A673 (cell line): ENCODE results near the gene OR2H1. TPM values are rescaled to one million over a fixed set of nuclear protein-coding genes. Genes with fewer than 3 reads are reported as not detected.

Experiments
- BruUV-seq: library from RNA; stranded (reverse); fragments of 400-500 nt; replicated peaks from 2 replicates; lab custom pipeline; 2021; lab: Mats Ljungman, UMichigan
- CTCF ChIA-PET: fragments of 300-600 bp; sonication (Branson Sonifier 250); formaldehyde crosslinking; loops from one replicate; lab custom pipeline; 2022; ENCODE audit warnings: antibody characterized with exemption; lab: Charles Lee
- POLR2A ChIA-PET: fragments of 300-600 bp; sonication (Branson Sonifier 250); formaldehyde crosslinking; loops from one replicate; lab custom pipeline; 2022; ENCODE audit warnings: antibody characterized with exemption; ENCODE audit not compliant: low non-redundant PET; lab: Charles Lee
- DNase-seq: peaks from one replicate; pipeline ENCODE4 v3.0.0-alpha.2; 2015; ENCODE audit warnings: low spot score
- H3K27ac ChIP-seq: fragments of 200-600 bp; sonication (generic); 2 replicates; pipeline ENCODE4 v1.5.1; 2016; ENCODE audit warnings: mixed run types, low read depth, mild to moderate bottlenecking, mixed read lengths, antibody characterized with exemption, low read length; ENCODE audit not compliant: poor library complexity, severe bottlenecking
- H3K27me3 ChIP-seq: fragments of 200-600 bp; sonication (generic); replicated peaks from 2 replicates; pipeline ENCODE4 v1.6.1; 2017; ENCODE audit warnings: mixed run types, low read depth, mild to moderate bottlenecking, mixed read lengths, antibody characterized with exemption, low read length; ENCODE audit not compliant: insufficient read depth, poor library complexity
- H3K36me3 ChIP-seq: fragments of 200-600 bp; sonication (generic); 2 replicates; pipeline ENCODE4 v1.6.1; 2016; ENCODE audit warnings: mixed run types, mild to moderate bottlenecking, mixed read lengths, antibody characterized with exemption, low read length; ENCODE audit not compliant: insufficient read depth, poor library complexity, severe bottlenecking
- H3K4me1 ChIP-seq: fragments of 200-600 bp; sonication (generic); 2 replicates; pipeline ENCODE4 v1.6.1; 2017; ENCODE audit warnings: mixed run types, mild to moderate bottlenecking, mixed read lengths, antibody characterized with exemption, low read length; ENCODE audit not compliant: insufficient read depth, poor library complexity, severe bottlenecking
- H3K4me3 ChIP-seq: fragments of 200-600 bp; sonication (generic); 2 replicates; pipeline ENCODE4 v1.5.1; 2016; ENCODE audit warnings: low read depth, mixed run types, mild to moderate bottlenecking, mixed read lengths, low read length; ENCODE audit not compliant: poor library complexity, severe bottlenecking
- H3K9me3 ChIP-seq: fragments of 200-600 bp; sonication (generic); 2 replicates; pipeline ENCODE4 v1.6.1; 2016; ENCODE audit warnings: mixed run types, low read depth, mild to moderate bottlenecking, mixed read lengths, antibody characterized with exemption, low read length; ENCODE audit not compliant: poor library complexity, severe bottlenecking
- CTCF ChIP-seq: fragments of 300-800, 200-600 bp; sonication (generic); conservative IDR thresholded peaks from 2 replicates; pipeline ENCODE4 v1.5.1; 2017; ENCODE audit warnings: low read depth, mild to moderate bottlenecking, antibody characterized with exemption, low read length, moderate library complexity, mixed read lengths
- EZH2 ChIP-seq: fragments of 200-600 bp; sonication (generic); IDR thresholded peaks from 2 replicates; pipeline ENCODE4 v1.6.1; 2017; ENCODE audit warnings: borderline replicate concordance, low read depth, mild to moderate bottlenecking, mixed read lengths, antibody characterized with exemption, low read length; ENCODE audit not compliant: poor library complexity, severe bottlenecking
- intact Hi-C: fragments of 100-400 bp; cut with micrococcal nuclease; formaldehyde crosslinking; loops from one replicate; pipeline ENCODE4 v1.10.0; 2022; ENCODE audit not compliant: unreplicated experiment
- total RNA-seq: library from RNA; stranded (reverse); gene quantifications from 2 replicates; pipeline ENCODE4 v1.2.3, GENCODE V29; 2021

The OR2H1 gene
- total RNA-seq, 1 experiment from 2014 or later: not detected

DNA sequence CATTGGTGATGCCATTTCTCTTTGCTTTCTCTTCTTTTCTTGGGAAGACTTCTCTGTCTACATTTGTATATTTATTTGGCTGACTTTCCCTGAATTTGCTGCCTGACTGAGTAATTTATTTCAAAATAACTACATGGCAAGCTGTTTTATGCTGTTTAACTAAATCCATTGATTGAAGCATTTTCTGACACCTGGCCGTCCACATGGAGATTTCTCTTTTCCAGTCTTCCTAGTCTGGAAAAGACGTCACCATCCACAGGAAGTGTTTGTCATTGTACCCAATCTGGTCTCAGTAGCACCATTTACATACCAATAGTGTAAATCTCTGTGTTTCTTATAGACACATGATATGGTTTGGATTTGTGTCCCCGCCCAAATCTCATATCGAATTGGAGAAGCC, 40.0 kb downstream of the OR2H1 start:
- BruUV-seq: no TSS peak
- CTCF ChIA-PET: no interaction called here
- H3K27ac ChIP-seq: no peak overlapping the region
- intact Hi-C loops: no loop called here
- POLR2A ChIA-PET: interaction anchor here (0.6 kb wide), 1 partner anchor 873 kb away, joined by 3 read pairs; no protein-coding TSS in a partner anchor
- peaks cover 69% of the 10 kb centered on the region for H3K27me3 ChIP-seq
- TF ChIP-seq CTCF: no peak
- no peak for TF ChIP-seq EZH2
- H3K9me3 ChIP-seq: no peaks in the 10 kb centered on the region
- H3K36me3 ChIP-seq: no peaks in the 10 kb centered on the region
- DNase-seq: no peak
- H3K4me1 ChIP-seq: no peaks in the 10 kb centered on the region
- no peak overlapping the region for H3K4me3 ChIP-seq

DNA sequence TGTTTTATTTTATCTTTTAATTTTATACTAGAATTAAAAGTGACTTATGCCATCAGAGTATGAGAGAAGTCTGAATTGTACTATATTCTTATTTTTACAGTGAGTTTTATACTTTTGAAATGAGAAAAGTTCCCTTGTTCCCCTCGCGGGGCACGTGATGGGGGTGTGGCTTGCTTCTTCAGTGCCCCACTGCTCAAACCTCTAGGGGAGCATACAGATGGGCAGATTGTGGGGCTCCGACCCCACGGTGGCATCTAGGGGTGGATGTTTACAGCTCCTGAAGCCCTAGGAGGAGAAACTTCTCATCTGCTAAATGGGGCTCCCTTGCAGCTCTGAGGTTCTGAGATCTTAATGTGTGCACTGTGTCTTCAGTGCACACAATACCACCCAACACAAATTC, 42.7 kb downstream of the OR2H1 start:
- peaks cover 54% of the 10 kb centered on the region for H3K27me3 ChIP-seq
- POLR2A ChIA-PET: no interaction called here
- DNase-seq: no peak
- H3K9me3 ChIP-seq: no peaks in the 10 kb centered on the region
- H3K4me1 ChIP-seq: no peaks in the 10 kb centered on the region
- BruUV-seq: no TSS peak
- no peak overlapping the region for H3K27ac ChIP-seq
- TF ChIP-seq CTCF: no peak
- no peak for TF ChIP-seq EZH2
- H3K36me3 ChIP-seq: no peaks in the 10 kb centered on the region
- intact Hi-C loops: no loop called here
- CTCF ChIA-PET: no interaction called here
- no peak overlapping the region for H3K4me3 ChIP-seq

DNA sequence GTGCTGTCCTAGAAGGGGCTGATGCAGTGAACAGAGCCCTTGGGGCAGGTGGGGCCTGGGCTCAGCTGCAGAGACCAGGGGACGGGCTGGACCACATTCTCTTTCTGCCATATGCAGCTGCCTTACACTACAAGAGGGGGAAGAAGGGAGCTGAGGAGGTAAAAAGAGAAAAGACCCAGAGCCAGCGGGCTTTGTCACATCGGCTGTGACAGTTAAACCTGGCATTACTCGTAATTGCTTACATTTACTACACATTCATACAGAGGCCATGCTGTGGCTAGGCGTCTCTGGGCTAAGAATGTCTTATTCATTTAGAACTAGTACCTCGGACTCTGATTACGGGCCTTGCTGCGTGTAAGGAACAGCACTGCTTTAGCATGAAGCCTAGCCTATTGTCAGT, 43.6 kb downstream of the OR2H1 start:
- TF ChIP-seq EZH2 (no peak), CTCF (no peak)
- Histone ChIP-seq H3K27ac (no peak overlapping the region), H3K4me3 (no peak overlapping the region), H3K27me3 (peaks cover 45% of the 10 kb centered on the region), H3K4me1 (no peaks in the 10 kb centered on the region), H3K36me3 (no peaks in the 10 kb centered on the region), H3K9me3 (no peaks in the 10 kb centered on the region)
- CTCF ChIA-PET: no interaction called here
- POLR2A ChIA-PET: no interaction called here
- DNase-seq: no peak
- intact Hi-C loops: no loop called here
- no TSS peak for BruUV-seq
